H1 (cell line): ENCODE data around the gene PECR. TPM values are rescaled to one million over a fixed set of nuclear protein-coding genes. Genes with fewer than 3 reads are reported as not detected.

Source experiments
- POLR2AphosphoS5 ChIP-seq: IDR thresholded peaks from 2 replicates; pipeline ENCODE4 v1.6.1; 2011; ENCODE audit warnings: low read depth, low read length
- SIRT6 ChIP-seq: IDR thresholded peaks from one replicate; pipeline ENCODE4 v1.7.1; 2012; ENCODE audit warnings: low read length, inconsistent platforms
- TAF7 ChIP-seq: optimal IDR thresholded peaks from 2 replicates; pipeline ENCODE3; 2011; ENCODE audit warnings: low read depth, mild to moderate bottlenecking, inconsistent platforms, low read length, moderate library complexity, borderline replicate concordance
- polyA plus RNA-seq, 7 experiments: library from polyadenylated mRNA; depleted of rRNA in 3 of 7; stranded (reverse) in 5 of 7; unstranded in 2 of 7; fragments of >200 nt in 5 of 7; fragments of 200-250 nt in 2 of 7; gene quantifications; 1 replicate in 5 of 7; 2 replicates in 1 of 7; 4 replicates in 1 of 7; pipeline versions ENCODE4 v1.2.1 to v1.2.3, GENCODE V29; 2011 to 2013; ENCODE audit warnings: missing spikeins in 2 of 7, mixed read lengths in 2 of 7
- total RNA-seq: library from RNA; stranded (reverse); fragmentation: NEBNext Ultra II Directional; extraction: Animal tissue kit (Norgen Biotek cat#: 25700); gene quantifications from 2 replicates; pipeline ENCODE4 v1.2.1, GENCODE V29; 2021
- TF ChIP-seq, protein P1 (sequence below), 3 experiments: IDR thresholded peaks; 1 replicate in 2 of 3; 2 replicates in 1 of 3; pipeline versions ENCODE4 v1.5.1 to v1.6.1; 2011; ENCODE audit warnings: low read length in 3 of 3, mild to moderate bottlenecking in 3 of 3, inconsistent platforms in 2 of 3, low read depth in 1 of 3, moderate library complexity in 1 of 3; ENCODE audit not compliant: insufficient read depth in 1 of 3; ENCODE audit errors: control extremely low read depth in 1 of 3

The PECR gene
- total and polyA plus RNA-seq, 2 of the 8 experiments (the other 6 are each of a cell fraction or from before 2014, with no cell fraction given) = 15.9 to 19.2 TPM

DNA sequence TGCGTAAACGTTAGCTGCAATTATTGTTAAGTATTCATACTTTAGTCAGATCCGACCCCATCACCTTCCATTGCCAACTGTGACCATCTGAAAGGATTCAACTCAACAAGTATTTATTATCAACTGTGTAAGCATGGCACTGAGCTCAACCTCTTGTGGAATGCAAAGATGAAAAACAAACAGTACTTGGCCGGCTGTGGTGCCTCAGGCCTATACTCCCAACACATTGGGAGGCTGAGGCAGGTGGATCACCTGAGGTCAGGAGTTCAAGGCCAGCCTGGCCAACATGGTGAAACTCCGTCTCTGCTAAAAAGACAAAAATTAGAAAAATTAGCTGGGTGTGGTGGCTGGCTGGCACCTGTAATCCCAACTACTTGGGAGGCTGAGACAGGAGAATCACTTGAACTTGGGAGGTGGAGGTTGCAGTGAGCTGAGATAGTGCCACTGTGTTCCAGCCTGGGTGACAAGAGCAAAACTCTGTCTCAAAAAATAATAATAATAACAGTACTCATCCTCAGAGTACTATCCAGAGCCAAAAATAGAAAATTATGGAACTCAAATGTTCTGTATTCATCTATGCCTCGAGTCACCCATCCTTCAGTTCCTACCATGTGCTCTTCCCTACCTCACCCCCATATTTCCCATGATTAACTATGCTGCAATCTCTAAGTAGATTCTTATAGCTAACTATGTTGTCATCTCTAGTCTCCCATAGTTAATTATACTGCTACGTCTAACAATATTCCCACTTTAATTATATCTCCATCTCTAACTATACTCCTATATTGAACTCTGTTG, 59.6 kb downstream of the PECR start (continued):
- TF ChIP-seq, protein P1, sequence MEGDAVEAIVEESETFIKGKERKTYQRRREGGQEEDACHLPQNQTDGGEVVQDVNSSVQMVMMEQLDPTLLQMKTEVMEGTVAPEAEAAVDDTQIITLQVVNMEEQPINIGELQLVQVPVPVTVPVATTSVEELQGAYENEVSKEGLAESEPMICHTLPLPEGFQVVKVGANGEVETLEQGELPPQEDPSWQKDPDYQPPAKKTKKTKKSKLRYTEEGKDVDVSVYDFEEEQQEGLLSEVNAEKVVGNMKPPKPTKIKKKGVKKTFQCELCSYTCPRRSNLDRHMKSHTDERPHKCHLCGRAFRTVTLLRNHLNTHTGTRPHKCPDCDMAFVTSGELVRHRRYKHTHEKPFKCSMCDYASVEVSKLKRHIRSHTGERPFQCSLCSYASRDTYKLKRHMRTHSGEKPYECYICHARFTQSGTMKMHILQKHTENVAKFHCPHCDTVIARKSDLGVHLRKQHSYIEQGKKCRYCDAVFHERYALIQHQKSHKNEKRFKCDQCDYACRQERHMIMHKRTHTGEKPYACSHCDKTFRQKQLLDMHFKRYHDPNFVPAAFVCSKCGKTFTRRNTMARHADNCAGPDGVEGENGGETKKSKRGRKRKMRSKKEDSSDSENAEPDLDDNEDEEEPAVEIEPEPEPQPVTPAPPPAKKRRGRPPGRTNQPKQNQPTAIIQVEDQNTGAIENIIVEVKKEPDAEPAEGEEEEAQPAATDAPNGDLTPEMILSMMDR (IDR thresholded peaks at IDR 0.05; ENCODE audit: control extremely low read depth in 1 of 3, insufficient read depth in 1 of 3, low read depth in 1 of 3, low read length in 3 of 3) = no peak
- no peak for TF ChIP-seq TAF7
- TF ChIP-seq SIRT6 = no peak
- no peak for TF ChIP-seq POLR2AphosphoS5
- TF ChIP-seq, all 59 proteins: peak for 0
